Ureter (tissue), 1 donor: Measurements from ENCODE around the gene P4HB. TPM values are rescaled to one million over a fixed set of nuclear protein-coding genes. Genes with fewer than 3 reads are reported as not detected.

Experiments
- DNase-seq: peaks from one replicate; pipeline ENCODE4 v3.0.0-alpha.2; 2020; ENCODE audit warnings: low spot score
- total RNA-seq: library from RNA; stranded (reverse); gene quantifications from one replicate; pipeline ENCODE4 v1.2.4, GENCODE V29; 2023
- donor health status: DM: yes; HTN: yes; CAD: no.

P4HB gene
- total RNA-seq, 1 donor from 2014 or later, result 665 TPM

DNA sequence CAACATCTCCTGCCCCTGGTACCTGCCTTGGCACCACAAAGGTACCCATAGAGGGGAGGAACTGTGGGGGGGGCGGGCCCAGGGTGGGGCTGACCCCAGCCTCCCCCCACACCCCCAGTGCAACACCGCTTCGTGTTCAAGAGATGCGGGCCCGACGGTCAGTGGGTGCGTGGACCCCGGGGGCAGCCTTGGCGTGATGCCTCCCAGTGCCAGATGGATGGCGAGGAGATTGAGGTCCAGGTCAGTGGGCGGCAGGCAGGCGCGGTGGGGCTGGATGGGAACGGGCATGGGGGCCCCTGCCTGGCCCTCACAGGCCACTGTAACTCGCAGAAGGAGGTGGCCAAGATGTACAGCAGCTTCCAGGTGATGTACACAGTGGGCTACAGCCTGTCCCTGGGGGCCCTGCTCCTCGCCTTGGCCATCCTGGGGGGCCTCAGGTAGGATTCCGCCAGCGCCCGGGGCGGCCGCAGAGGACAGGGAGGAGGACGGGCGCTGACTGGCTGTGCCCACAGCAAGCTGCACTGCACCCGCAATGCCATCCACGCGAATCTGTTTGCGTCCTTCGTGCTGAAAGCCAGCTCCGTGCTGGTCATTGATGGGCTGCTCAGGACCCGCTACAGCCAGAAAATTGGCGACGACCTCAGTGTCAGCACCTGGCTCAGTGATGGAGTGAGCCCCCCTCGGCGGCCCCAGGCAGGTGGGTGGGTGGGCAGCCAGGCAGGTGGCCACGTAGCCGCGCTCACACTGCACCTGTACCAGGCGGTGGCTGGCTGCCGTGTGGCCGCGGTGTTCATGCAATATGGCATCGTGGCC lies 49.2 kb downstream of the P4HB start:
- no peak for DNase-seq

DNA sequence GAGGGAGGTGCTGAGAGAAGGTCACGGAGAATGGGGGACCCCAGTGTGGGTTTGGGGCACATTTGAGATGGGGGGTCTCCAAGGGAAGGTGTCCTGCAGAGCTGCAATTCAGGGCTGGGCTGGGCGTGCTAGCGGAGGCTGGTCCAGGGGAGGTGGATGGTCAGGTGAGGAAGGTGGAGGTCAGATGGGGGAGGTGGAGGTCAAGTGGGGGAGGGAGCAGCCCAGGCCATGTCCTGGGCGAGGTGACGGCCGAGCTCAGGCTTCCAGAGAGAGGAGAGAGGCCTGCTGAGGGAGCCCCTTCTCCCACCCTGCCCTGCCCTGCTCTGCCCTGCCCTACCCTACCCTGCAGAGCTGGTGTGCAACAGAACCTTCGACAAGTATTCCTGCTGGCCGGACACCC lies 49.9 kb downstream of the P4HB start:
- DNase-seq, result no peak

DNA sequence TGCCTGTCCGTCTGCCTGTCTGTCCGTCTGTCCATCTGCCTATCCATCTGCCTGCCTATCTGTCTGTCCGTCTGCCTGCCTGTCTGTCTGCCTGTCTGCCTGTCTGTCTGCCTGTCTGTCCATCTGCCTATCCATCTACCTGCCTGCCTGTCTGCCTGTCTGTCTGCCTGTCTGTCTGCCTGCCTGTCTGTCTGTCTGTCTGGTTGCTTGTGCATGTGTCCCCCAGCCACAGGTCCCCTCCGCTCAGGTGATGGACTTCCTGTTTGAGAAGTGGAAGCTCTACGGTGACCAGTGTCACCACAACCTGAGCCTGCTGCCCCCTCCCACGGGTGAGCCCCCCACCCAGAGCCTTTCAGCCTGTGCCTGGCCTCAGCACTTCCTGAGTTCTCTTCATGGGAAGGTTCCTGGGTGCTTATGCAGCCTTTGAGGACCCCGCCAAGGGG lies 50.8 kb downstream of the P4HB start:
- no peak for DNase-seq

DNA sequence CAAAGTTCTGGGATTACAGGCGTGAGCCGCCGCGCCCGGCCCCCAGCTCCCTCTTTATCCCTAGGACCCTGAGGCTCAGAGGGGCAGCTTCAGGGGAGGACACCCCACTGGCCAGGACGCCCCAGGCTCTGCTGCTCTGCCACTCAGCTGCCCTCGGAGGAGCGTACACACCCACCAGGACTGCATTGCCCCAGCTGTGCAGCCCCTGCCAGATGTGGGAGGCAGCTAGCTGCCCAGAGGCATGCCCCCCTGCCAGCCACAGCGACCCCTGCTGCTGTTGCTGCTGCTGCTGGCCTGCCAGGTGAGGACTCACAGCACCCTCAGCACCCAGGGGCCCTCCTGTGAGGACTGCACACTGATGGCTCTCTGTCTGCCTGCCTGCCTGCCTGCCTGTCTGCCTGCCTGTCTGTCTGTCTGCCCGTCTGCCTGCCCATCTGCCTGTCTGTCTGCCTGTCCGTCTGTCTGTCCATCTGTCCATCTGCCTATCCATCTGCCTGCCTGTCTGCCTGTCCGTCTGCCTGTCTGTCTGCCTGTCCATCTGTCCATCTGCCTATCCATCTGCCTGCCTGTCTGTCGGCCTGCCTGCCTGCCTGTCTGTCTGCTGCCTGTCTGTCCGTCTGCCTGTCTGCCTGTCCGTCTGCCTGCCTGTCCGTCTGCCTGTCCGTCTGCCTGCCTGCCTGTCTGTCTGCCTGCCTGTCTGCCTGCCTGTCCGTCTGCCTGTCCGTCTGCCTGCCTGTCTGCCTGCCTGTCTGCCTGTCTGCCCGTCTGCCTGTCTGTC lies 51.4 kb downstream of the P4HB start:
- DNase-seq, result no peak

DNA sequence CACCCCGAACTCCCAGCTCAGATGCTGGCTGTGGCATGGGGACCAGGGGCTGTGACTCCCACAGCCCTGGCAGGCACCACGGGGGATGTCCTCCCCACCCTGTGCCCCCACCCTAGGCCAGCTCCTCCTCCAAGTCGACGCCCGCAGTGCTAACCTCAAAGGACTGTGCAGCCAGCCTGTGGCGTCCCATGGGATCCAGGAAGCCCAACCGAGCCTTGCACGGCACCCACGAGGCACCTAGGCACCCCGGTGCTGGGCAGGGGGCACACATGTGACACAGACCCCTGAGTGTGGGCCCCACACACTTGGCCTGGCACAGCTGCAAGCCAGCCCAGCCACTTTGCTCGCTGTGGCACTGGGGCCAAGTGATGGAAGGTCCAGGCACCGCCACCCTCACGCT lies 52.5 kb downstream of the P4HB start:
- no peak for DNase-seq

DNA sequence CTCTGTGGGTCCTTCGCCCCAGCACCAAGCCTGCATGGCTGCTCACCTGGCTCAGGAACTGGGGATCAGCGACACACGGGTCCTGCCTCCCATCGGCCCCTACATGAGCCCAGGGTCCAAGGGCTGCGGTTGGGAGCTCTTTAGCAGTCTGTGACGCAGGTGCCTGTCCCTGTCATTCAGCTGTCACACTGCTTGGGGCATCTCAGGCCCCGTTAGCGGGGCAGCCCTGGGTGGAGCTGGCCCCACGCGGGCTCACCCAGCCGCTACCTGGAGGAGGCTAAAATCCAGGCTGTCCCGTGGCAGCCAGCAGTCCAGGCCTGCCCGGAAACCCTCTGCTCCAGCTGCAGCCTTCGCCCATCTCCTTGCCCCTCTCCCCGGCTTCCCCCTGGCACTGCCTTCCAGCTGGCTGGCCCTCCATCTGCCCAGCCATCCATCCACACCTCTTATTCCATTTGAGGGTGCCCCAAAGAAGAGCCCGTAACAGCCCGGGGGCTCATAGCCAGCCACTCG lies 53.1 kb downstream of the P4HB start:
- DNase-seq, result no peak

DNA sequence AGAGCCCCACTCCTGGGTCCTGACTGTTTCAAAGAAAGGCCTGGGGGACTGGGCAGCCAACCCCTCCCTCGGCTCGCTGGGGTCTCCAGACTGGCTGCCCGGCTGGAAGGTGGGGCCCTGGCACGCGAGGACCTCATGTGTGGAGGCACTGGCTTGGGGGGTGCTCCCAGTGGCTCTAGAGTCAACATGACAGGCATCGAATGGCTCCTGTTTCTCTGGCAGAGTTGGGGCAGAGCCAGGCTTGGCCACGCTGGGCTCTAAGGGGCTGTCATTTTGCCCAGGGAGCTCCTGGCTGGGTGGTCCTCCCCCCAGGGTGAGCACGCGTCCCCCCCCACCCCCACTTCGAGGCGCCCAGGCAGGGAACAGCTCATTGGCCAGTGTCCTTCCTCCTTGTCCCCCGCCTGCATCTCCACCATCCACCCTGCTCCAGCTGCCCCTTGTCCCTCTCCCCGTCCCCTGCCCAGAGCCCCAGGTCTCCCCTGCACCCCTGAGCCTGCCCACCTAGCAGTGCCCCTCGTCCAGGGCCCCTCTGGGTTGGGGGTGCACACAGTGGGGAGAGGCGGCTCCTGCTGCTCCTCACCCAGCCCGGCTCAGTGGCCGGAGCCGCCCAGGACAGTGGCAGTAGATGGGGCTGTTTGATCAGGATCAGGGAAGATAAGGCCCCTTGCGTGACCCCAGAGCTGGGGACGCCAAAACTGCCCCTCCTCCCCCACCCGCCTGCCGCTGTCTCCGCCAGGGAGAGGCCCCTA lies 53.7 kb downstream of the P4HB start:
- no peak for DNase-seq

DNA sequence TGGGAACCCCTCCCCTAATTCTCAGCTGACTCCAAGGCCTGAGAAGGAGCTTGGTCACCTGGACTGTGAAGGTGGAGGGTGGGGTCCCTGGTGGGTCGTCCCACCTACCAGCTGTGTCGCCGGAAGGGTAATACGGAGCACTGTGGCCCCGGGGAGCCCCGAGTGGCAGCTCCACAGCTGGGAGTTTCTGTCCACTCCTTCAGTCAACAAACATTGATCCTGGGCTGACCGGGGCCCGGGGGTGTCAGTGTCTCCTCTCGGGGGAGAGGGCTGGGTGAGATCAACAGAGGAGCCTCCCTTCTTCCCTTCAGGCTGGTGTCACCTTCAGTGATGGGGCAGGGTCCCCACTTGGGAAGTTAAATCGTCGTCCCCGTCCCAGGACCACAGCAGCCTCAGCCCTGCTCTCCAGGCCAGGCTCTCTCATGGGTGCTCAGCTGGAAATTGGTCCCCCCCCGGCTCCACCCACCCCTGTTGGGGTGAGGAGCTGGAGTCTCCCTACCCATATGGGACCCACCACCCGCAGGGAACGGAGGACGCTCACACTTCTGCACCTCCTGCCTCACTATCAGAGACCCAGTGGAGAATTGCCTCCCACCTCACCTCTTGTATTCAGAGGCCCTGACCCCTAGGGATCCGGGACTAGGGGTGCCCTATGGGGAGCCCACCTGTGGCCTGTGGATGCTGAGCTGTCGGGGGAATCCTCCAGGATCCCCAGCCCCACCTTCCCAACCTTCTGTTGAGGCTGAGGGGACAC lies 54.5 kb downstream of the P4HB start:
- no peak for DNase-seq

DNA sequence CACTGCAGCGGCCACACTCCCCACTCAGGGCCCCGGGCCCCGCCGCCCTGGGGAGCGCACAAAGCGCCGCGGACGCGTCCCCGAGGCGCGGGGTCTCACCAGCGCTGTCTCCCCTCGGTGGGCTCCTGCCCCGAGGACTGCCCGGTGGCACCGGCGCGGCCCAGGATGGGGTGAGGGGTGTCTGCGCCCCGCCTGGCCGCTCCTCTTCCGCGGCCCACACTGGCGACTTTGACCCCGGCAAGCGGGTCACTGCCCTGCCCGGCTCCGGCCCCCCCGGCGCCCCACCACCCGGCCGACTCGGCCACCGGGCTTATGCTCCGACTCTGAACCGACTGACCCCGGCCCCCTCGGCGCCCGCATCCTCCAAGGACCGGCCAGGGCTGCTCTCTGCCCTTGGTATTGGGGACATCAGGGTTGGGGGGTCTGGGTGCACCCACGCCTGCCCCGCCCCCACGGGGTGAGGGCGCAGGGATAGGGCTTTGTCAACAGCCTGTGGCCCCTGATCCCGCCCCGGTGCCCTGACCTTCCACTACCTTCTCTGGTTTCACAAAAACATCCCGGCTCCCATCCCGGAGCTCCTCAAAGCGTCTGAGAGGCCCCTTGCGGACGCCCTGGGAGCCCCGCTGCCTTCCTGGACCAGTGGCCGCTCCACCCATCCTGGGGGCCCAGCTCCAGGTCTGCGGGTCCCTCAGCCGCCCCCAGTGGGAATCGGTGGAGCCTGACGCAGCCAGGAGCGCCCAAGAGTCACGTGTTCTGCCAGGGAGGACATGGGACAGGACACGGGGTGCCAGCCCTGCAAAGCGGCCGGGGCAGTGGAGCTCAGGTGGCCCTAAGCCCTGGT lies 55.6 kb downstream of the P4HB start:
- no peak for DNase-seq

DNA sequence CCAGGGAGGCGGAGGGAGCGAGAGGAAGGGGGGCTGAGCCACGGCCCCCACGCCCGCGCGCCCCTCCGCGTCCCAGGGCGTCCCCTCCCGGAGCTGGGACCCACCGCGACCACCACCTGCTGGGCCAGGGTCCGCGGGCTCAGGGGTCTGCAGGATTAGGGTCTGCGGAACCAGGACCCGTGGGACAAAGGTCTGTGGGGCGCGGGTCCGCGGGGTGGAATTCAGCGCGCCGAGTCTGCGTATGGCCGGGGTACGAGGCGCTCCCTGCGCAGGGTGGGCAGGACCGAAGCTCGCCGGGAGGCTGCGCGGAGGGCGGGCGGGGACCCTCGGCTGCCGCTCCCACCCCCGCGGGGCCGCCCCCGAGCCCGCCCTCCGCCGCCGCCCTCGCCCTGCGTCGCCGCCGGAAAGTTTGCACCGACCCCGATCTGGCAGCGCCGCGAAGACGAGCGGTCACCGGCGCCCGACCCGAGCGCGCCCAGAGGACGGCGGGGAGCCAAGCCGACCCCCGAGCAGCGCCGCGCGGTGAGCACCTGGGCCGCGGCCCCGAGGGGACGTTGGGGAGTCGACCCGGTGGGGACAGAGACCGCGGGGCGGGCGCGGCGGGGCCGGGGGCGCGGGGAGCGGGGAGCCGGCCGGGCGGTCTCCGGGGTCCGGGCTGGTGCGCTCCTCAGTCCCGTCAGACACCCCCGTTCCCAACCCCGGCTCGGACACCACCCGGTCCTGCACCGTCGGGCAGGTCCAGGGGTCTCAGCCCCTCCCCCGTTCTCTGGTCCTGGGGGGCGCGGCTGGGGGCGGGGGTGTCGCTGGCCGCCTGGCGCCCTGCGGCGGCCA lies 56.4 kb downstream of the P4HB start, which contains the start of gene GCGR:
Gene GCGR (plus strand): TSS at position 423 of the 831 bp plus-strand sequence. CDS start 4,869 bp downstream, outside the sequence.
- DNase-seq, result no peak

DNA sequence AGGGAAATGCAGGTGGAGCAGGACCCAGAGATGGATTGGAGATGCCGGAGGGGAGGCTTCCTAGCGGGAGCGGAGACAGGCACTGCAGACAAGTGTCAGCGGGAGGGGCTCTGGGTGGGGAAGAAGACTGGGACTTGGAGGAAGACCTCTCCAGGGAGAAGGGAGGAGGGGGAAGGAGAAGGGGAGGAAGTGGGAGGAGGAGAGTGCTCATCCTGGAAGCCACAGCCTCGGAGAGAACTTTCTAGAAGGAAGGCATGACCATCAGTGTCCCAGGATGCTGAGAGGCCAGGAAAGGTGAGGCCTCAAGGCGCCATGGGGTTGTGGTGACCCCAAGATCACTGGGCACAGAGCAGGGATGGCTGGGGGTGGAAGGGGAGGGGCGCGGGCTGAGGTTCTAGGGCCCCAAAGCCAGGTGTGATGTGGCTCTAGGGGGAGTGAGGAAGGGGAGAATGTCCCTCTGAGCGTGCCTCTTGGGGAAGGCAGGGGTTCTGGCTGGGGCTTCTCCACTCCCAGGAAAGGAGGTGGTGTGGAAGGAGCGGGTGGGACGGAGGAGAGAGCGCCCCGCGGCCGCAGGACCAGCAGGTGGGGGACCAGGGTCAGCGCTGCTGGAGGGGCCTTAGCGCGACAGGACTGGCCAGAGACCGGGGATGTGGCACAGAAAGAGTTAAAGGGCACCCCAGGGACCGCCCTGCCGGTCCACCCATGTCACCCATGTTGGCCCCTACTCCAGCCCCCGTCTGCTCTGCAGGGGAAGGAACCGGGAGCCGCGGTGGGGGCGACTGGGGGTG lies 57.3 kb downstream of the P4HB start:
- no peak for DNase-seq

DNA sequence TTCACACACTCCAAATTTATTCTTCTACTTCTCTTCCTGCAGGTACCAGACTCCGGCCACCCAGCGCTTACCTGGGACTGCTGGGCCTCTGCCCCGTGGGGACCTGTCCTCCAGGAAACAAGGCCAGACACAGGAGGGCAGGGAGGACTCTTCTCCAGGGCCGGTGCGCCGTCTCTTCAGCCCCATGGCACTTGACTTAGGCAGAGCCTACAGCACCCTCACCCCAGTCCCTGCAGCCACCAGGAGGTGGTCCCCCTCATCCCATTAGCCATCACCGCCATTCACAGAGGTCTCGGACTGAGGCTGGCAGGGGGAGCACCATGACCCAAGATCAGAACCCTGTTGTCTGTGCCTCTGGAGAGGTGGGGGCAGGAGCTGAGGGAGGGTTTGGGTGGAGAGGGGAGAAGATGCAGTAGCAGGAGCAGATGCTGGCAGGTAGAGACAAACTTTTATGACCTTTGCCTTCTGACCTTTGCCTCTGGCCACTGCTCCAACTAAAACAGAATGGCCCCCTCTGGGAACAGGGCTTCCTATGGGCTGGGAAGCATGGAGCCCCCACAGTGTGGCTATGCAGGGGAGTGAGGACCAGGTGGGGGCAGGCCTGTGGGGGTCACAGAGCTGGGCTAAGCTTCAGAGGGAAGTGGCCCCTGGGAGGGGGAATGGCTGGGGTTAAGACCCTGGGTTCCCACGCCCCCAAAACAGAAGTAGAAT lies 58.1 kb downstream of the P4HB start:
- no peak for DNase-seq

DNA sequence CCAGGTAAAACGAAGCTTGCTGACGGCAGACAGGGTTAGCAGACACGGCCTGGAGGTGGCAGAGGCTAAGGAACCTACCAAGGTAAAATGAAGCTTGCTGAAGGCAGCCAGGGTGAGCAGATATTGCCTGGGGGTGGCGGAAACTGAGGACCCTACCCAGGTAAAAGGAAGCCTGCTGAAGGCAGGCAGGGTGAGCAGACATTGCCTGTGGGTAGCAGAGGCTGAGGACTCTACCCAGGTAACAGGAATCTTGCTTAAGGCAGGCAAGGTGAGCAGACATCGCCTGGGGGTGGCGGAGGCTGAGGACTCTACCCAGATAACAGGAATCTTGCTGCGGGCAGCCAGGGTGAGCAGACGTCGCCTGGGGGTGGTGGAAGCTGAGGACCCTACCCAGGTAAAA lies 59.0 kb downstream of the P4HB start:
- no peak for DNase-seq

DNA sequence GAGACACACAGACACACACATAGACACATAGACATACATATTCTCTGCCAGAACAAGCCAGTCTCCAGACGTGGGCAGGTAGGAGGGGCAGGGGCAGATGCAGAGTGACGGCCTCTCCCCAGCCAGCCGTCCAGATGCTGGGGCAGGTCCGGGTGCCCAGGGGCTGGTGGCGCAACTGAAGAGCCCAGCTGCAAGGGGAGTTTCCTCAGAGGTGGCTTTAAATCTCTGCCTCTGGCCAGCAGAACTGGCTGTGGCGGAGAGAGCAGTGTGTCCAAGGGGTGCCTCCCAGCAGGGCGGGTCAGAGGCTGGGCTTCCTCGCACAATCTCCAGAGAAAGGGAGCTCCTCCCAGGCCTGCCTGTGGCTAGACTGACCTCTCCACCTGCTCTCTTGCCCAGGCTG lies 65.8 kb downstream of the P4HB start:
- no peak for DNase-seq

DNA sequence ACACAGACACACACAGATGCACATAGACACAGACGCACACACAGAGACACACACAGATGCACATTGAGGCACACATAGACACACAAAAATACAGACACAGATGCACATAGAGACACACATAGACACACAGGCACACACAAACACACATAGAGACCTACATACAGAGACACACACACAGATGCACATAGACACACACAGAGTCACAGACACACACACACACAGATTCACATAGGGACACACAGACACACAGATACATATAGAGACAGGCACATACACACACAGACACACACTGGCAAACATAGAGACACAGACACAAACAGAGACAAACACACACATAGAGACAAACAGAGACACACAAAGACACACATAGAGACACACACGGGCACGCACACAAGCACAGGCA lies 66.3 kb downstream of the P4HB start:
- DNase-seq, result no peak
